Uterus (tissue), 2 donors: ENCODE results near the gene CDKL1.

Source experiments
- CTCF ChIP-seq, 4 experiments: fragments of 200-600 bp in 2 of 4; fragments of 450-650 bp in 2 of 4; sonication (generic) in 2 of 4; IDR thresholded peaks; one replicate each; pipeline ENCODE4 v1.5.1; 2016 to 2019; ENCODE audit warnings: antibody characterized with exemption in 4 of 4, mild to moderate bottlenecking in 2 of 4, moderate library complexity in 1 of 4
- POLR2A ChIP-seq, 2 donors: fragments of 450-650 bp; IDR thresholded peaks; one replicate each; pipeline ENCODE4 v1.6.1; 2016; ENCODE audit warnings: antibody characterized with exemption in 2 of 2, mild to moderate bottlenecking in 1 of 2, moderate library complexity in 1 of 2

DNA sequence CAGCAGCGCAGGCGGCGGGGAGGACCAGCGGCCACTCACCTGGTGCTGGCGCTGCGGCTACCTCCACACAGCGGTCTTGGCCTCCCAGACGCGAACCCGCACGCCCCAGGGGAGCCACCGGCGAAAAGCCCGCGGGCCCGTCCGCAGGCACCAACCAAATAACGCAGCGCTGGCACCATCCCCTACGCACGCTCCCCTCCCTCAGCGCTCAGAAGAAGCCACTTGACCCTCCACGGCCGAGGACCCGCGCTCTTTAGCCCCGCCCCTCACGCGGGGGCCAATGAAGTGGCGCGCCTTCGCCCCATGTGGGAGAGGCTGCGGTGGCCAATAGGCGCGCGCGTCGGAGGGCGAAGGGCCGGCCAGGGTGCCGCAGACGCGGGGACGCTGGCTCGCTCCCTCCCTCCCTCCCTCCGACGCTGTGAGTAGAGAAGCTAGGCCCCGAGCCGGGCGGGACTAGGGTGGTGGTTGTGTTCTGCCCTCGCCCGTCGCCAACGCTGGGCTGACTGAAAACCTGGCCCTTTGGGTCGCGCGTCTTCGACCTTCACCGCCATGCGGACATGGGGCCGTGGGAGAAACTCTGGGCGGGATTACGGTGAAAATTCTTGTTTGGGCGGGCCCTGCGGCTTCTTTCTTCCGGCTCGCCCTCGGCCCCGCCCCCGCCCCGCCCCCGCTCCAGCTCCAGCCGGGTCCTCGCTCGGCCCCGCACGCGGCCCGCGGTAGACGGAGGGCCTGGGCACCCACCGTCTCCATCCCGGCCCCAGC lies 84.5 kb downstream of the CDKL1 start, which contains the start of the genes DMAC2L and L2HGDH:
- TF ChIP-seq POLR2A (IDR thresholded peaks at IDR 0.05): peak; percentile 55 to 81
- TF ChIP-seq CTCF (IDR thresholded peaks at IDR 0.05): no peak
